ENCODE results near the gene KEAP1.

Gene KEAP1

GRCh38 chr19:10450191-10450852 lies 52.8 kb downstream of the KEAP1 start:
- no peak overlapping the region for H2BK5ac ChIP-seq (ENCODE audit: low read depth, low read length, poor library complexity, severe bottlenecking)
- no peak for DNase-seq
- H2BK15ac ChIP-seq (ENCODE audit: low read depth, poor library complexity, severe bottlenecking) = no peak overlapping the region
- H3K9me3 ChIP-seq (ENCODE audit: control insufficient read depth, low read length) = no peaks in the 10 kb centered on the region
- H3K18ac ChIP-seq (ENCODE audit: low read depth in 1 of 2, low read length in 2 of 2) = no peak overlapping the region
- 97% methylated on average over 14 of the region's 14 CpGs for WGBS
- no peak overlapping the region for H4K8ac ChIP-seq (ENCODE audit: low read length)
- peaks cover 6 to 12% of the 10 kb centered on the region in 2 experiments for H3K36me3 ChIP-seq (ENCODE audit: control insufficient read depth in 1 of 2, insufficient read depth in 2 of 2, low read depth in 1 of 2, low read length in 2 of 2)
- no peak overlapping the region for H2AFZ ChIP-seq (ENCODE audit: low read depth, low read length)
- no peak overlapping the region for H3K4ac ChIP-seq (ENCODE audit: low read depth in 1 of 2, low read length in 2 of 2)
- no peak overlapping the region for H3K23ac ChIP-seq (ENCODE audit: low read length in 2 of 2)
- no peaks in the 10 kb centered on the region for H3K79me1 ChIP-seq (replicated peaks; ENCODE audit: low read length, poor library complexity, severe bottlenecking)
- H3K9ac ChIP-seq (ENCODE audit: low read length) = no peak overlapping the region
- no peak overlapping the region for H2BK120ac ChIP-seq (ENCODE audit: low read depth, low read length)
- H2AK5ac ChIP-seq (ENCODE audit: low read length, severe bottlenecking) = no peak overlapping the region
- peaks cover 1% of the 10 kb centered on the region for H3K4me1 ChIP-seq (ENCODE audit: control insufficient read depth, insufficient read depth, low read depth, low read length)
- H4K91ac ChIP-seq (ENCODE audit: low read length) = no peak overlapping the region
- H3K27me3 ChIP-seq (ENCODE audit: control insufficient read depth in 1 of 2, insufficient read depth in 1 of 2, low read length in 2 of 2) = no peaks in the 10 kb centered on the region
- H2BK12ac ChIP-seq (ENCODE audit: low read length in 2 of 2) = no peak overlapping the region
- no peak overlapping the region for H3K4me3 ChIP-seq (ENCODE audit: insufficient read depth in 1 of 2, low read depth in 1 of 2, low read length in 2 of 2)
- no peak overlapping the region for H3K14ac ChIP-seq (ENCODE audit: low read length in 2 of 2)
- H3K4me2 ChIP-seq (ENCODE audit: low read length, poor library complexity, severe bottlenecking) = no peak overlapping the region
- H3K27ac ChIP-seq (ENCODE audit: low read length, poor library complexity, severe bottlenecking) = no peak overlapping the region

- DNase-seq = no peak
- H3K4me2 ChIP-seq (ENCODE audit: low read length, poor library complexity, severe bottlenecking) = no peak overlapping the region
- H2BK5ac ChIP-seq (ENCODE audit: low read depth, low read length, poor library complexity, severe bottlenecking) = no peak overlapping the region
- H3K4ac ChIP-seq (ENCODE audit: low read depth in 1 of 2, low read length in 2 of 2) = no peak overlapping the region
- H3K36me3 ChIP-seq (ENCODE audit: control insufficient read depth in 1 of 2, insufficient read depth in 2 of 2, low read depth in 1 of 2, low read length in 2 of 2) = peaks cover 6 to 12% of the 10 kb centered on the region in 2 experiments
- no peak overlapping the region for H2AFZ ChIP-seq (ENCODE audit: low read depth, low read length)
- H3K18ac ChIP-seq (ENCODE audit: low read depth in 1 of 2, low read length in 2 of 2) = no peak overlapping the region
- H2BK15ac ChIP-seq (ENCODE audit: low read depth, poor library complexity, severe bottlenecking) = no peak overlapping the region
- no peak overlapping the region for H4K8ac ChIP-seq (ENCODE audit: low read length)
- no peak overlapping the region for H2BK12ac ChIP-seq (ENCODE audit: low read length in 2 of 2)
- no peak overlapping the region for H3K27ac ChIP-seq (ENCODE audit: low read length, poor library complexity, severe bottlenecking)
- H3K14ac ChIP-seq (ENCODE audit: low read length in 2 of 2) = no peak overlapping the region
- 91% methylated on average over 7 of the region's 7 CpGs for WGBS
- H2BK120ac ChIP-seq (ENCODE audit: low read depth, low read length) = no peak overlapping the region
- H3K79me1 ChIP-seq (replicated peaks; ENCODE audit: low read length, poor library complexity, severe bottlenecking) = no peaks in the 10 kb centered on the region
- H3K4me3 ChIP-seq (ENCODE audit: insufficient read depth in 1 of 2, low read depth in 1 of 2, low read length in 2 of 2) = no peak overlapping the region
- peaks cover 1% of the 10 kb centered on the region for H3K4me1 ChIP-seq (ENCODE audit: control insufficient read depth, insufficient read depth, low read depth, low read length)
- H4K91ac ChIP-seq (ENCODE audit: low read length) = no peak overlapping the region
- H3K9me3 ChIP-seq (ENCODE audit: control insufficient read depth, low read length) = no peaks in the 10 kb centered on the region
- H3K23ac ChIP-seq (ENCODE audit: low read length in 2 of 2) = no peak overlapping the region
- no peak overlapping the region for H3K9ac ChIP-seq (ENCODE audit: low read length)
- no peak overlapping the region for H2AK5ac ChIP-seq (ENCODE audit: low read length, severe bottlenecking)
- H3K27me3 ChIP-seq (ENCODE audit: control insufficient read depth in 1 of 2, insufficient read depth in 1 of 2, low read length in 2 of 2) = no peaks in the 10 kb centered on the region
Observed at GRCh38 chr19:10449037-10449436, 54.1 kb downstream of the KEAP1 start.

- Histone ChIP-seq H3K27me3 (ENCODE audit: control insufficient read depth in 1 of 2, insufficient read depth in 1 of 2, low read length in 2 of 2) (no peaks in the 10 kb centered on the region), H2BK120ac (ENCODE audit: low read depth, low read length) (no peak overlapping the region), H3K14ac (ENCODE audit: low read length in 2 of 2) (no peak overlapping the region), H4K8ac (ENCODE audit: low read length) (no peak overlapping the region), H3K9ac (ENCODE audit: low read length) (no peak overlapping the region), H3K4me3 (ENCODE audit: insufficient read depth in 1 of 2, low read depth in 1 of 2, low read length in 2 of 2) (no peak overlapping the region), H3K4me2 (ENCODE audit: low read length, poor library complexity, severe bottlenecking) (no peak overlapping the region), H2AK5ac (ENCODE audit: low read length, severe bottlenecking) (no peak overlapping the region), H3K27ac (ENCODE audit: low read length, poor library complexity, severe bottlenecking) (no peak overlapping the region), H3K9me3 (ENCODE audit: control insufficient read depth, low read length) (no peaks in the 10 kb centered on the region), H3K36me3 (ENCODE audit: control insufficient read depth in 1 of 2, insufficient read depth in 2 of 2, low read depth in 1 of 2, low read length in 2 of 2) (no peaks in the 10 kb centered on the region), H3K4me1 (ENCODE audit: control insufficient read depth, insufficient read depth, low read depth, low read length) (no peaks in the 10 kb centered on the region), H3K79me1 (replicated peaks; ENCODE audit: low read length, poor library complexity, severe bottlenecking) (peaks cover 3% of the 10 kb centered on the region), H3K23ac (ENCODE audit: low read length in 2 of 2) (no peak overlapping the region), H3K18ac (ENCODE audit: low read depth in 1 of 2, low read length in 2 of 2) (no peak overlapping the region), H2BK12ac (ENCODE audit: low read length in 2 of 2) (no peak overlapping the region), H4K91ac (ENCODE audit: low read length) (no peak overlapping the region), H3K4ac (ENCODE audit: low read depth in 1 of 2, low read length in 2 of 2) (no peak overlapping the region), H2BK15ac (ENCODE audit: low read depth, poor library complexity, severe bottlenecking) (no peak overlapping the region), H2BK5ac (ENCODE audit: low read depth, low read length, poor library complexity, severe bottlenecking) (no peak overlapping the region), H2AFZ (ENCODE audit: low read depth, low read length) (no peak overlapping the region)
- DNase-seq = no peak
- WGBS = 95% methylated on average over 3 of the region's 3 CpGs
Observed at GRCh38 chr19:10442698-10443097, 60.5 kb downstream of the KEAP1 start.

- Histone ChIP-seq H4K91ac (ENCODE audit: low read length) (no peak overlapping the region), H3K9ac (ENCODE audit: low read length) (no peak overlapping the region), H3K4me2 (ENCODE audit: low read length, poor library complexity, severe bottlenecking) (no peak overlapping the region), H3K18ac (ENCODE audit: low read depth in 1 of 2, low read length in 2 of 2) (no peak overlapping the region), H2BK12ac (ENCODE audit: low read length in 2 of 2) (no peak overlapping the region), H3K27me3 (ENCODE audit: control insufficient read depth in 1 of 2, insufficient read depth in 1 of 2, low read length in 2 of 2) (no peaks in the 10 kb centered on the region), H3K4me3 (ENCODE audit: insufficient read depth in 1 of 2, low read depth in 1 of 2, low read length in 2 of 2) (no peak overlapping the region), H2BK5ac (ENCODE audit: low read depth, low read length, poor library complexity, severe bottlenecking) (no peak overlapping the region), H4K8ac (ENCODE audit: low read length) (no peak overlapping the region), H2BK120ac (ENCODE audit: low read depth, low read length) (no peak overlapping the region), H3K9me3 (ENCODE audit: control insufficient read depth, low read length) (no peaks in the 10 kb centered on the region), H3K4me1 (ENCODE audit: control insufficient read depth, insufficient read depth, low read depth, low read length) (no peaks in the 10 kb centered on the region), H2AK5ac (ENCODE audit: low read length, severe bottlenecking) (no peak overlapping the region), H3K27ac (ENCODE audit: low read length, poor library complexity, severe bottlenecking) (no peak overlapping the region), H3K14ac (ENCODE audit: low read length in 2 of 2) (no peak overlapping the region), H3K23ac (ENCODE audit: low read length in 2 of 2) (no peak overlapping the region), H3K4ac (ENCODE audit: low read depth in 1 of 2, low read length in 2 of 2) (no peak overlapping the region), H2BK15ac (ENCODE audit: low read depth, poor library complexity, severe bottlenecking) (no peak overlapping the region), H2AFZ (ENCODE audit: low read depth, low read length) (no peak overlapping the region), H3K36me3 (ENCODE audit: control insufficient read depth in 1 of 2, insufficient read depth in 2 of 2, low read depth in 1 of 2, low read length in 2 of 2) (no peaks in the 10 kb centered on the region), H3K79me1 (replicated peaks; ENCODE audit: low read length, poor library complexity, severe bottlenecking) (peaks cover 3% of the 10 kb centered on the region)
- DNase-seq = no peak
- WGBS = 83% methylated on average over 5 of the region's 5 CpGs
Observed at GRCh38 chr19:10439588-10439987, 63.6 kb downstream of the KEAP1 start.
